ENCODE data around the gene INPP5D.
A peak's percentile ranks its signal among the peaks of the same experiment; 100 is the strongest.

INPP5D gene

GRCh38 chr2:233115121-233115520 lies 55.0 kb downstream of the INPP5D start:
- Histone ChIP-seq H3K9me3 (no peaks in the 10 kb centered on the region), H3K27me3 (no peaks in the 10 kb centered on the region), H3K4me1 (ENCODE audit: control insufficient read depth in 1 of 2, insufficient read depth in 1 of 2, low read depth in 1 of 2, low read length in 1 of 2) (peaks cover 27 to 31% of the 10 kb centered on the region in 2 experiments), H3K36me3 (peaks cover 30% of the 10 kb centered on the region), H3K27ac (peak overlapping the region; percentile 82), H3K4me3 (ENCODE audit: low read depth in 1 of 2, low read length in 1 of 2) (no peak overlapping the region)
- no peak for TF ChIP-seq CTCF (IDR thresholded peaks at IDR 0.05)

GRCh38 chr2:233115741-233116140 lies 55.6 kb downstream of the INPP5D start:
- Histone ChIP-seq H3K9me3 (no peaks in the 10 kb centered on the region), H3K27me3 (no peaks in the 10 kb centered on the region), H3K4me3 (ENCODE audit: low read depth in 1 of 2, low read length in 1 of 2) (no peak overlapping the region), H3K4me1 (ENCODE audit: control insufficient read depth in 1 of 2, insufficient read depth in 1 of 2, low read depth in 1 of 2, low read length in 1 of 2) (peaks cover 27 to 31% of the 10 kb centered on the region in 2 experiments), H3K27ac (peak overlapping the region; percentile 82), H3K36me3 (peaks cover 30% of the 10 kb centered on the region)
- TF ChIP-seq CTCF (IDR thresholded peaks at IDR 0.05), result no peak

- H3K4me1 ChIP-seq (ENCODE audit: control insufficient read depth in 1 of 2, insufficient read depth in 1 of 2, low read depth in 1 of 2, low read length in 1 of 2), result peaks cover 27 to 31% of the 10 kb centered on the region in 2 experiments
- peaks cover 35% of the 10 kb centered on the region for H3K36me3 ChIP-seq
- H3K27ac ChIP-seq, result peak overlapping the region; percentile 82
Measured at GRCh38 chr2:233116946-233117345, 56.8 kb downstream of the INPP5D start.

GRCh38 chr2:233117351-233117750 lies 57.2 kb downstream of the INPP5D start:
- no peaks in the 10 kb centered on the region for H3K9me3 ChIP-seq
- no peaks in the 10 kb centered on the region for H3K27me3 ChIP-seq
- peaks cover 27 to 31% of the 10 kb centered on the region in 2 experiments for H3K4me1 ChIP-seq (ENCODE audit: control insufficient read depth in 1 of 2, insufficient read depth in 1 of 2, low read depth in 1 of 2, low read length in 1 of 2)
- no peak for TF ChIP-seq CTCF (IDR thresholded peaks at IDR 0.05)
- H3K36me3 ChIP-seq, result peaks cover 39% of the 10 kb centered on the region
- H3K4me3 ChIP-seq (ENCODE audit: low read depth in 1 of 2, low read length in 1 of 2), result no peak overlapping the region
- H3K27ac ChIP-seq, result peak overlapping the region; percentile 82

More at GRCh38 chr2:233116946-233117345, 56.8 kb downstream of the INPP5D start:
- Histone ChIP-seq H3K9me3 (no peaks in the 10 kb centered on the region), H3K27me3 (no peaks in the 10 kb centered on the region), H3K4me3 (ENCODE audit: low read depth in 1 of 2, low read length in 1 of 2) (no peak overlapping the region)
- no peak for TF ChIP-seq CTCF (IDR thresholded peaks at IDR 0.05)

- Histone ChIP-seq H3K27me3 (no peaks in the 10 kb centered on the region), H3K9me3 (no peaks in the 10 kb centered on the region), H3K27ac (peak overlapping the region; percentile 82), H3K4me1 (ENCODE audit: control insufficient read depth in 1 of 2, insufficient read depth in 1 of 2, low read depth in 1 of 2, low read length in 1 of 2) (peaks cover 25 to 31% of the 10 kb centered on the region in 2 experiments), H3K36me3 (peaks cover 46% of the 10 kb centered on the region), H3K4me3 (ENCODE audit: low read depth in 1 of 2, low read length in 1 of 2) (no peak overlapping the region)
- TF ChIP-seq CTCF (IDR thresholded peaks at IDR 0.05), result no peak
Measured at GRCh38 chr2:233117811-233118647, 57.9 kb downstream of the INPP5D start.
